Measurements from ENCODE around the gene SCP2. TPM values are rescaled to one million over a fixed set of nuclear protein-coding genes. Genes with fewer than 3 reads are reported as not detected.

SCP2 gene
- total and polyA plus RNA-seq, 7 donors: 49.3 to 96.9 (median 88.3) TPM

DNA sequence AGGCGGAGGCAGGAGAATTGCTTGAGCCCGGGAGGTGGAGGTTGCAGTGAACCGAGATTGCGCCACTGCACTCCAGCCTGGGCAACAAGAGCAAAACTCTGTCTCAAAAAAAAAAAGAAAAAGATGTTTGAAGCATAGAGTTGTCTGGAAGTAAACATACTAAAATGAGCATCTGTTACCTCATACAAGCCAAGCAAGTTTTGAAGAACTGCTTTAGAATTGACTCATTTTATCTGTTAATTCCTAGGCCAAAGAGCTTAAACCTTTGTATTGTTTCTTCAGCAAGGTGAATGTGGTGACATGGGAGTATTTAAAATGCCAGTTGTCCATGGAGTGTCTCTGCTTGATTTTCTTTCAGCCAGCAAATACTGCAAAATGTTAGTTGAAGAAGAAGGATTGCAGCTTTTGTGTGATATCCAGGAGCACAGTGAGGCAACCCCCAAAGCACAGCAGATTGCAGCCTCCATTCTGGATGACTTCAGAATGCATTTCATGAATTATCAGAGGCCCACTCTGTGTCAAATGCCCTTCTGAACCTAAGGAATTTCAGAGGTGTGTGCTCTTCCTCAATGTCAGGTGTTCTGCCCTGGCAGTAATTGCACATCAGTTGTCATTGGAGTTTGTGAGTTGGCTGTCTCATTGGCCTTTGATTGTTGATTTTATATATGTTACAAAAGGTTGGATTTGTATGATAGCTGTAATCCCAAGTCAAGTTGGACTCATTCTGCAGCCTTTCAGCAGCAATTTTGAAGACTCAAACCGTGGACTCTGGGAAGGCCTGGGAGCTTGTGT lies 34.5 kb upstream of the SCP2 start:
- Histone ChIP-seq H3K4me3 (no peak overlapping the region), H3K27me3 (ENCODE audit: insufficient read depth in 3 of 3, low read length in 2 of 3) (no peaks in the 10 kb centered on the region), H3K9me3 (no peaks in the 10 kb centered on the region), H3K4me1 (no peaks in the 10 kb centered on the region), H3K36me3 (ENCODE audit: insufficient read depth in 1 of 2, low read depth in 1 of 2) (peaks cover 0 to 30% of the 10 kb centered on the region in 2 donors), H3K27ac (no peak overlapping the region)
- intact Hi-C loops (cut with DNase I): no loop called here
- ATAC-seq (no peak), DNase-seq (no peak)
- 92 to 96% (median 94%) methylated on average over 5 of the region's 5 CpGs for WGBS, 3 donors
- TF ChIP-seq, protein P1, sequence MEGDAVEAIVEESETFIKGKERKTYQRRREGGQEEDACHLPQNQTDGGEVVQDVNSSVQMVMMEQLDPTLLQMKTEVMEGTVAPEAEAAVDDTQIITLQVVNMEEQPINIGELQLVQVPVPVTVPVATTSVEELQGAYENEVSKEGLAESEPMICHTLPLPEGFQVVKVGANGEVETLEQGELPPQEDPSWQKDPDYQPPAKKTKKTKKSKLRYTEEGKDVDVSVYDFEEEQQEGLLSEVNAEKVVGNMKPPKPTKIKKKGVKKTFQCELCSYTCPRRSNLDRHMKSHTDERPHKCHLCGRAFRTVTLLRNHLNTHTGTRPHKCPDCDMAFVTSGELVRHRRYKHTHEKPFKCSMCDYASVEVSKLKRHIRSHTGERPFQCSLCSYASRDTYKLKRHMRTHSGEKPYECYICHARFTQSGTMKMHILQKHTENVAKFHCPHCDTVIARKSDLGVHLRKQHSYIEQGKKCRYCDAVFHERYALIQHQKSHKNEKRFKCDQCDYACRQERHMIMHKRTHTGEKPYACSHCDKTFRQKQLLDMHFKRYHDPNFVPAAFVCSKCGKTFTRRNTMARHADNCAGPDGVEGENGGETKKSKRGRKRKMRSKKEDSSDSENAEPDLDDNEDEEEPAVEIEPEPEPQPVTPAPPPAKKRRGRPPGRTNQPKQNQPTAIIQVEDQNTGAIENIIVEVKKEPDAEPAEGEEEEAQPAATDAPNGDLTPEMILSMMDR (IDR thresholded peaks at IDR 0.05): no peak

DNA sequence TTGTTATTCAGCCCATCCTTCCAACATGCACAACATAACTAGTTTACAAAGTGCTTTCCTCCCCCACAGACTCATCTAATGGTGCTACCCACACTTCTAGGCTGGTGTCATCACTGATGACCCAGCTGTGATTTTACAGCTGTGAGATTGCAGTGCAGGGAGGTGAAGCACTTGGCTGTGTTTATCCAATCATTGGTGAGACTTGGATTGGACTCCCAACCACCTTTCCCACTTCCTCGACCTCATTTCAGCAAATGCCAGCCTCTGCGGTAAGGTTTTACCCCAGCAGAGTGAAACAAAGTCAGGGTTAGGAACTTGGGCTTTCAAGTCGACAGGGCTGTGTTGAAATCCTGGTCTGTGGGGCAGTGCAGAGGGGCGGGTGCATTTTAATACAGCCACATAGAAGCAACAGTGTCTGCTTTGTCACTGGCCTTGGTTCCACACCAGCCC lies 27.6 kb upstream of the SCP2 start:
- peaks cover 0 to 49% of the 10 kb centered on the region in 2 donors for H3K36me3 ChIP-seq (ENCODE audit: insufficient read depth in 1 of 2, low read depth in 1 of 2)
- no peaks in the 10 kb centered on the region for H3K27me3 ChIP-seq (ENCODE audit: insufficient read depth in 3 of 3, low read length in 2 of 3)
- TF ChIP-seq, protein P1 (IDR thresholded peaks at IDR 0.05): no peak
- WGBS, 3 donors: 24 to 53% (median 25%) methylated on average over 4 of the region's 4 CpGs
- H3K27ac ChIP-seq: no peak overlapping the region
- ATAC-seq (no peak), DNase-seq (no peak)
- no peak overlapping the region for H3K4me3 ChIP-seq
- peaks cover 1% of the 10 kb centered on the region for H3K4me1 ChIP-seq
- no peaks in the 10 kb centered on the region for H3K9me3 ChIP-seq
- intact Hi-C loops (cut with DNase I): loop anchor here in 1 of 2 donors (5.0 kb wide), 1 partner anchor 168 kb away; no protein-coding TSS in a partner anchor

DNA sequence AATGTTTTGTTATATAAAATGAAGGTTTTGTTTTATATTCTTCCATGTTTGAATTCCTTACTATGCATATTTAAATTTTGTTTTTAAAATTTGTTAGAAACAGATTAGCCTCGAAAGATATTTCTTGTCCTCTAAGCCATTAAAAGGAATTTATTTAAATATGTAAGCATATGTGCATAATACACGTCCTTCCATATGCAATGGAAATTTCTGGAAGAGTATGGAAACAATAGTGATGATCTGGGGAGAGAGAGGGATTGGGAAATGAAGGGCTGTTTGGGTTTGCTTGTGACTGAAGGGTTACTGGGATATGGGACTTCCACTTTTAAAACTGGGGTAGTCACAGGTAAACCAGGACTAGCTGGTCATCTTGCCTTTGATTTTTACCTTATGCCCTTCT lies 26.7 kb upstream of the SCP2 start:
- intact Hi-C loops (cut with DNase I): no loop called here
- Histone ChIP-seq H3K9me3 (no peaks in the 10 kb centered on the region), H3K36me3 (ENCODE audit: insufficient read depth in 1 of 2, low read depth in 1 of 2) (peaks cover 0 to 39% of the 10 kb centered on the region in 2 donors), H3K4me3 (no peak overlapping the region), H3K27me3 (ENCODE audit: insufficient read depth in 3 of 3, low read length in 2 of 3) (no peaks in the 10 kb centered on the region), H3K4me1 (peaks cover 9% of the 10 kb centered on the region), H3K27ac (no peak overlapping the region)
- 75 to 80% (median 77%) methylated on average over 2 of the region's 2 CpGs for WGBS, 3 donors
- DNase-seq (no peak), ATAC-seq (no peak)
- TF ChIP-seq, protein P1 (IDR thresholded peaks at IDR 0.05): no peak

DNA sequence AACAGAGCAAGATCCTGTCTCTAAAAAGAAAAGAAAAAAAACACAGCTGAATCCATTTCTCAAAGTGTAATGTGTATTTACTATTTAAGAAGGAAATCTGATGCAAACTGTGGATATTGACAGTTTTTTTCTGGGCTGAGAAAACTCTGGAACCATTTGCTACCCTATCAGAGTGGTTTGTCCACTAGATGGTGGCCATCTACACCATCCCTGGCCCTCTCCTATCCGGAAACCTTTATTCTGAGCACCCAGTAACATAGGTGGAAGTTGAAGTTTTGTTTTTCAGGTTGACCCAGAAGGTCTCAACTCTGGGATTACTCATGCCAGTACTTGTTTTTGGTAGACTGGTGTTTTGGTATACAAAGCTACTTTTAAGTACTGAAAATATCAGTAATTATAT lies 25.7 kb upstream of the SCP2 start:
- ATAC-seq (no peak), DNase-seq (no peak)
- WGBS, 3 donors: 34 to 56% (median 36%) methylated on average over 1 of the region's 1 CpG
- Histone ChIP-seq H3K27ac (no peak overlapping the region), H3K4me1 (peaks cover 18% of the 10 kb centered on the region), H3K27me3 (ENCODE audit: insufficient read depth in 3 of 3, low read length in 2 of 3) (no peaks in the 10 kb centered on the region), H3K9me3 (no peaks in the 10 kb centered on the region), H3K4me3 (no peak overlapping the region), H3K36me3 (ENCODE audit: insufficient read depth in 1 of 2, low read depth in 1 of 2) (peaks cover 0 to 30% of the 10 kb centered on the region in 2 donors)
- TF ChIP-seq, protein P1 (IDR thresholded peaks at IDR 0.05): no peak
- intact Hi-C loops (cut with DNase I): no loop called here
